Thyroid gland (tissue), 4 donors: ENCODE data around the gene SUSD5. TPM values are rescaled to one million over a fixed set of nuclear protein-coding genes. Genes with fewer than 3 reads are reported as not detected.

Experiments
- DNase-seq, 2 donors: peaks; one replicate each; pipeline ENCODE4 v3.0.0-alpha.2; 2019
- H3K27ac ChIP-seq, 3 donors: fragments of 200-600 bp; sonication (generic); 1 replicate in 2 of 3; 2 replicates in 1 of 3; pipeline ENCODE4 v1.5.1; 2016 to 2019; ENCODE audit warnings: mild to moderate bottlenecking in 1 of 3, moderate library complexity in 1 of 3
- H3K27me3 ChIP-seq: fragments of 200-600 bp; sonication (generic); one replicate; pipeline ENCODE4 v1.5.1; 2019
- H3K36me3 ChIP-seq, 2 donors: fragments of 200-600 bp; sonication (generic); one replicate each; pipeline ENCODE4 v1.5.1; 2016 to 2019
- H3K4me1 ChIP-seq, 2 donors: fragments of 200-600 bp; sonication (generic); one replicate each; pipeline ENCODE4 v1.5.1; 2017 to 2019
- H3K4me3 ChIP-seq, 3 donors: fragments of 200-600 bp; sonication (generic); replicated peaks in 1 of 3; 1 replicate in 2 of 3; 2 replicates in 1 of 3; pipeline ENCODE4 v1.5.1; 2016; ENCODE audit warnings: mild to moderate bottlenecking in 1 of 3
- H3K9me3 ChIP-seq: fragments of 200-600 bp; sonication (generic); one replicate; pipeline ENCODE4 v1.5.1; 2017
- POLR2A ChIP-seq, 2 donors: fragments of 450-650 bp; IDR thresholded peaks; one replicate each; pipeline ENCODE4 v1.6.1; 2017; ENCODE audit warnings: antibody characterized with exemption in 2 of 2, mild to moderate bottlenecking in 2 of 2, moderate library complexity in 1 of 2
- WGBS, 2 donors: methylation state at CpG; one replicate each; pipeline ENCODE4 v1.1.5; 2017; 5-methylcytosine and 5-hydroxymethylcytosine counted together
- intact Hi-C: fragments of 100-400 bp; cut with DNase I; formaldehyde crosslinking; loops from one replicate; pipeline ENCODE4 v1.15.1; 2023
- total RNA-seq, 4 donors: library from RNA; depleted of rRNA; stranded (reverse); fragments of >200 nt; gene quantifications; one replicate each; pipeline ENCODE4 v1.2.3, GENCODE V29; 2016
- TF ChIP-seq, protein P1 (sequence below), 6 experiments: fragments of 200-600 bp in 3 of 6; fragments of 450-650 bp in 3 of 6; sonication (generic) in 3 of 6; IDR thresholded peaks; one replicate each; pipeline ENCODE4 v1.5.1; 2016 to 2019; ENCODE audit warnings: antibody characterized with exemption in 6 of 6, mild to moderate bottlenecking in 2 of 6, inconsistent platforms in 1 of 6, moderate library complexity in 1 of 6

Gene SUSD5
- total RNA-seq, 4 donors from 2014 or later = 2.3 to 9.6 (median 2.8) TPM

DNA sequence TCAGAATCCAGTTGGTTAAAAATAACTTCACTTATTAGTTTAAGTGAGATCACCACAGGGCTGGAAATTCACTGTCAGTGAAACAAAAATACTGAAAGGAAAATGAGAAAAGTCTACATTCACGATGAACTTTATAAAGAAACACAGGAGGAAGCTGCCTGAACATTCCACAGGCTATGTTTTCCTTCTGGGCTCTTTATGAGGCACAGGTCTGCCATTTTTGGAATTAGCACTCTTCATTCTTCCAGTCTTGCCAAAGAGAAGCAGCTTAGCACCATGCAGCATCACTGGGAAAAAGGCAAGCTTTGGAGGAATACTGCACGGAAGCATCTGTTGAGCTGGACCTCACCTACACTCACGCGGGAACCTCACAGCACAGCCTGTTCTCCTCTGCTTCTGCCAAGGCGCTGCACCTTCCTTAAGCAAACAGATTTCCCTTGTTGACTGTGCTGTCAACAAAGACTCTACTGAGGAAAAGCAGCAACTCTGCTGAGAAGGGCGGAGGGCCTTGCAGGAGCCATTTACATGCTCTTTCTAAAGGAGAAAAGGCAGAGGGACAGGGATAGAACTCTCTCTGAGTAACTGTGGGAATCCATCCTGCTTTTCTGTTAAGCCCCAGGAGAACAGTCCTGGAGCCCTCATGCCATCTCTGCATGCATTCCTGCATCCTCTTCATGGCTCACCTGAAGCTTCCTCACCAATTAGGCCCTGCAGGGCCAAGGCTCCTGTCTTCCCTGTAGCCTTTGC is 15.7 kb downstream of the SUSD5 start:
- Histone ChIP-seq H3K4me3 (no peak overlapping the region), H3K36me3 (no peaks in the 10 kb centered on the region), H3K4me1 (no peaks in the 10 kb centered on the region), H3K27ac (no peak overlapping the region), H3K27me3 (no peaks in the 10 kb centered on the region), H3K9me3 (no peaks in the 10 kb centered on the region)
- no peak for TF ChIP-seq POLR2A (IDR thresholded peaks at IDR 0.05)
- TF ChIP-seq, protein P1, sequence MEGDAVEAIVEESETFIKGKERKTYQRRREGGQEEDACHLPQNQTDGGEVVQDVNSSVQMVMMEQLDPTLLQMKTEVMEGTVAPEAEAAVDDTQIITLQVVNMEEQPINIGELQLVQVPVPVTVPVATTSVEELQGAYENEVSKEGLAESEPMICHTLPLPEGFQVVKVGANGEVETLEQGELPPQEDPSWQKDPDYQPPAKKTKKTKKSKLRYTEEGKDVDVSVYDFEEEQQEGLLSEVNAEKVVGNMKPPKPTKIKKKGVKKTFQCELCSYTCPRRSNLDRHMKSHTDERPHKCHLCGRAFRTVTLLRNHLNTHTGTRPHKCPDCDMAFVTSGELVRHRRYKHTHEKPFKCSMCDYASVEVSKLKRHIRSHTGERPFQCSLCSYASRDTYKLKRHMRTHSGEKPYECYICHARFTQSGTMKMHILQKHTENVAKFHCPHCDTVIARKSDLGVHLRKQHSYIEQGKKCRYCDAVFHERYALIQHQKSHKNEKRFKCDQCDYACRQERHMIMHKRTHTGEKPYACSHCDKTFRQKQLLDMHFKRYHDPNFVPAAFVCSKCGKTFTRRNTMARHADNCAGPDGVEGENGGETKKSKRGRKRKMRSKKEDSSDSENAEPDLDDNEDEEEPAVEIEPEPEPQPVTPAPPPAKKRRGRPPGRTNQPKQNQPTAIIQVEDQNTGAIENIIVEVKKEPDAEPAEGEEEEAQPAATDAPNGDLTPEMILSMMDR (IDR thresholded peaks at IDR 0.05) = no peak
- intact Hi-C loops = no loop called here
- no peak for DNase-seq
- 52 to 57% methylated on average over 6 of the region's 6 CpGs for WGBS, 2 donors

GRCh38 chr3:33201195-33201594 is 17.4 kb downstream of the SUSD5 start:
- H3K4me1 ChIP-seq = no peaks in the 10 kb centered on the region
- no peak for DNase-seq
- no peaks in the 10 kb centered on the region for H3K9me3 ChIP-seq
- no peak overlapping the region for H3K4me3 ChIP-seq
- intact Hi-C loops = no loop called here
- no peaks in the 10 kb centered on the region for H3K27me3 ChIP-seq
- H3K36me3 ChIP-seq = no peaks in the 10 kb centered on the region
- H3K27ac ChIP-seq = no peak overlapping the region
- WGBS, 2 donors = 92 to 100% methylated on average over 3 of the region's 3 CpGs
- TF ChIP-seq POLR2A (IDR thresholded peaks at IDR 0.05) = no peak
- TF ChIP-seq, protein P1 (IDR thresholded peaks at IDR 0.05) = no peak

GRCh38 chr3:33196538-33196937 is 22.1 kb downstream of the SUSD5 start:
- Histone ChIP-seq H3K27me3 (no peaks in the 10 kb centered on the region), H3K27ac (no peak overlapping the region), H3K4me1 (no peaks in the 10 kb centered on the region), H3K36me3 (no peaks in the 10 kb centered on the region), H3K4me3 (no peak overlapping the region), H3K9me3 (no peaks in the 10 kb centered on the region)
- TF ChIP-seq, protein P1 (IDR thresholded peaks at IDR 0.05) = no peak
- no peak for TF ChIP-seq POLR2A (IDR thresholded peaks at IDR 0.05)
- DNase-seq = no peak
- WGBS, 2 donors = 76 to 77% methylated on average over 3 of the region's 3 CpGs
- intact Hi-C loops = no loop called here

GRCh38 chr3:33194303-33194702 is 24.3 kb downstream of the SUSD5 start:
- Histone ChIP-seq H3K4me1 (no peaks in the 10 kb centered on the region), H3K4me3 (no peak overlapping the region), H3K27me3 (no peaks in the 10 kb centered on the region), H3K36me3 (no peaks in the 10 kb centered on the region), H3K9me3 (no peaks in the 10 kb centered on the region), H3K27ac (no peak overlapping the region)
- 69 to 79% methylated on average over 1 of the region's 1 CpG for WGBS, 2 donors
- TF ChIP-seq, protein P1 (IDR thresholded peaks at IDR 0.05) = no peak
- no peak for TF ChIP-seq POLR2A (IDR thresholded peaks at IDR 0.05)
- intact Hi-C loops = no loop called here
- DNase-seq = no peak

DNA sequence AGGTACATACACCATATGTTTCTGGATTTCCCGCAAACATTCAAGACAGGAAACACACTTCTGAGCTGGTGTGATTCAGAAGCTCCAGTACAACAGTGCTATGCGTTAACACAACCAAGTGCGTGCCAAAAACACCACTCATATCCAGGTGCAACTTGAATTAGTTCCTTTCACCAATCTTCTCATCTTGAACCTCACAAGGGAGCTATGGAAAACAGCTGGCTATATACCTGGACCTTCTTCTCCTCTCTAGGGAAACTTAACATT is 31.3 kb downstream of the SUSD5 start:
- no peaks in the 10 kb centered on the region for H3K4me1 ChIP-seq
- TF ChIP-seq, protein P1 (IDR thresholded peaks at IDR 0.05) = no peak
- TF ChIP-seq POLR2A (IDR thresholded peaks at IDR 0.05) = no peak
- intact Hi-C loops = no loop called here
- no peaks in the 10 kb centered on the region for H3K27me3 ChIP-seq
- H3K4me3 ChIP-seq = no peak overlapping the region
- 93 to 98% methylated on average over 3 of the region's 3 CpGs for WGBS, 2 donors
- no peak for DNase-seq
- no peaks in the 10 kb centered on the region for H3K36me3 ChIP-seq
- no peaks in the 10 kb centered on the region for H3K9me3 ChIP-seq
- H3K27ac ChIP-seq = no peak overlapping the region
